Colonic mucosa (tissue), 4 donors: Measurements from ENCODE around the gene FHOD3. TPM values are rescaled to one million over a fixed set of nuclear protein-coding genes. Genes with fewer than 3 reads are reported as not detected.

Source experiments
- DNase-seq: peaks from one replicate; pipeline ENCODE4 v3.0.0-alpha.2; 2020
- H3K27ac ChIP-seq: fragments of 200-600 bp; one replicate; pipeline ENCODE4 v1.8.0; 2021
- H3K27me3 ChIP-seq: fragments of 200-600 bp; one replicate; pipeline ENCODE4 v1.8.0; 2021
- H3K36me3 ChIP-seq: fragments of 200-600 bp; one replicate; pipeline ENCODE4 v1.8.0; 2021
- H3K4me1 ChIP-seq: fragments of 200-600 bp; one replicate; pipeline ENCODE4 v1.8.0; 2021; ENCODE audit warnings: mild to moderate bottlenecking
- H3K4me3 ChIP-seq: fragments of 200-600 bp; one replicate; pipeline ENCODE4 v1.8.0; 2021
- H3K9ac ChIP-seq, 2 donors: one replicate each; pipeline ENCODE4 v1.7.0; 2013; ENCODE audit warnings: control low read depth in 2 of 2, low read depth in 2 of 2, low read length in 2 of 2
- H3K9me3 ChIP-seq: fragments of 200-600 bp; one replicate; pipeline ENCODE4 v1.8.0; 2021
- CTCF ChIP-seq: fragments of 200-600 bp; IDR thresholded peaks from one replicate; pipeline ENCODE4 v1.8.0; 2022; ENCODE audit warnings: antibody characterized with exemption, mild to moderate bottlenecking
- intact Hi-C: fragments of 100-400 bp; cut with DNase I; formaldehyde crosslinking; loops from one replicate; pipeline ENCODE4 v1.14.1; 2022
- total RNA-seq, 2 donors: library from RNA; stranded (reverse); fragmentation: NEBNext Ultra II Directional in 1 of 2; extraction: Animal tissue kit (Norgen Biotek cat#: 25700) in 1 of 2; gene quantifications; one replicate each; pipeline ENCODE4 v1.2.1, GENCODE V29; 2021
- donor health status: healthy.
- donor health status: DM: no; HTN: no; CAD: no.
- donor health status: DM: no; HTN: no; CAD: no.

FHOD3 gene
- total RNA-seq, 2 donors from 2014 or later, result 2.5 to 4.1 TPM

- H3K27me3 ChIP-seq, result no peaks in the 10 kb centered on the region
- no peak overlapping the region for H3K27ac ChIP-seq
- no peak overlapping the region for H3K4me3 ChIP-seq
- DNase-seq, result no peak
- H3K4me1 ChIP-seq, result no peaks in the 10 kb centered on the region
- no peaks in the 10 kb centered on the region for H3K36me3 ChIP-seq
- no peak for TF ChIP-seq CTCF
- H3K9me3 ChIP-seq, result no peaks in the 10 kb centered on the region
- intact Hi-C loops, result no loop called here
- H3K9ac ChIP-seq, result no peak overlapping the region
These were observed 331.6 kb downstream of the FHOD3 start for GRCh38 chr18:36629138-36629530.

GRCh38 chr18:36629836-36630235, 332.3 kb downstream of the FHOD3 start:
- H3K9ac ChIP-seq, result no peak overlapping the region
- H3K4me1 ChIP-seq, result no peaks in the 10 kb centered on the region
- H3K36me3 ChIP-seq, result no peaks in the 10 kb centered on the region
- no peak overlapping the region for H3K27ac ChIP-seq
- TF ChIP-seq CTCF, result no peak
- no peak for DNase-seq
- H3K27me3 ChIP-seq, result no peaks in the 10 kb centered on the region
- no peaks in the 10 kb centered on the region for H3K9me3 ChIP-seq
- H3K4me3 ChIP-seq, result no peak overlapping the region
- intact Hi-C loops, result no loop called here

- intact Hi-C loops, result no loop called here
- no peaks in the 10 kb centered on the region for H3K4me1 ChIP-seq
- H3K9me3 ChIP-seq, result no peaks in the 10 kb centered on the region
- TF ChIP-seq CTCF, result no peak
- H3K36me3 ChIP-seq, result no peaks in the 10 kb centered on the region
- H3K4me3 ChIP-seq, result no peak overlapping the region
- H3K27ac ChIP-seq, result no peak overlapping the region
- DNase-seq, result no peak
- H3K27me3 ChIP-seq, result no peaks in the 10 kb centered on the region
- no peak overlapping the region for H3K9ac ChIP-seq
These were observed 333.4 kb downstream of the FHOD3 start for GRCh38 chr18:36630917-36631316.

GRCh38 chr18:36633961-36634412, 336.5 kb downstream of the FHOD3 start:
- Histone ChIP-seq H3K4me1 (no peaks in the 10 kb centered on the region), H3K36me3 (no peaks in the 10 kb centered on the region), H3K27me3 (no peaks in the 10 kb centered on the region), H3K4me3 (no peak overlapping the region), H3K9me3 (no peaks in the 10 kb centered on the region), H3K27ac (no peak overlapping the region), H3K9ac (no peak overlapping the region)
- DNase-seq, result no peak
- intact Hi-C loops, result no loop called here
- TF ChIP-seq CTCF, result no peak

GRCh38 chr18:36634573-36635216, 337.2 kb downstream of the FHOD3 start:
- no peak for DNase-seq
- Histone ChIP-seq H3K9ac (no peak overlapping the region), H3K4me3 (no peak overlapping the region), H3K27me3 (no peaks in the 10 kb centered on the region), H3K9me3 (no peaks in the 10 kb centered on the region), H3K27ac (no peak overlapping the region), H3K4me1 (no peaks in the 10 kb centered on the region), H3K36me3 (no peaks in the 10 kb centered on the region)
- no peak for TF ChIP-seq CTCF
- intact Hi-C loops, result no loop called here
